Measurements from ENCODE around the gene MTURN.

The MTURN gene

GRCh38 chr7:30135301-30136116, 723 bp downstream of the MTURN start:
- DNase-seq (ENCODE audit: extremely low read depth in 1 of 2, low read depth in 1 of 2): peak in 1 of 2 donors; percentile 25

- no peak for DNase-seq (ENCODE audit: extremely low read depth in 1 of 2, low read depth in 1 of 2)
These were observed 1.4 kb downstream of the MTURN start for GRCh38 chr7:30136117-30136731.

GRCh38 chr7:30136743-30137485, 2.1 kb downstream of the MTURN start:
- no peak for DNase-seq (ENCODE audit: extremely low read depth in 1 of 2, low read depth in 1 of 2)

- DNase-seq (ENCODE audit: extremely low read depth in 1 of 2, low read depth in 1 of 2): no peak
These were observed 5.1 kb downstream of the MTURN start for GRCh38 chr7:30139836-30140384.

- DNase-seq (ENCODE audit: extremely low read depth in 1 of 2, low read depth in 1 of 2): no peak
These were observed 5.7 kb downstream of the MTURN start for GRCh38 chr7:30140456-30140855.

GRCh38 chr7:30142710-30143109, 7.9 kb downstream of the MTURN start:
- DNase-seq (ENCODE audit: extremely low read depth in 1 of 2, low read depth in 1 of 2): no peak

- DNase-seq (ENCODE audit: extremely low read depth in 1 of 2, low read depth in 1 of 2): no peak
These were observed 9.0 kb downstream of the MTURN start for GRCh38 chr7:30143748-30144251.

GRCh38 chr7:30144657-30145306, 10.0 kb downstream of the MTURN start:
- DNase-seq (ENCODE audit: extremely low read depth in 1 of 2, low read depth in 1 of 2): no peak

GRCh38 chr7:30145426-30145970, 10.7 kb downstream of the MTURN start:
- DNase-seq (ENCODE audit: extremely low read depth in 1 of 2, low read depth in 1 of 2): no peak

- DNase-seq (ENCODE audit: extremely low read depth in 1 of 2, low read depth in 1 of 2): no peak
These were observed 11.4 kb downstream of the MTURN start for GRCh38 chr7:30146127-30146612.

GRCh38 chr7:30147223-30147622, 12.4 kb downstream of the MTURN start:
- no peak for DNase-seq (ENCODE audit: extremely low read depth in 1 of 2, low read depth in 1 of 2)

- DNase-seq (ENCODE audit: extremely low read depth in 1 of 2, low read depth in 1 of 2): no peak
These were observed 13.0 kb downstream of the MTURN start for GRCh38 chr7:30147785-30148184.

- DNase-seq (ENCODE audit: extremely low read depth in 1 of 2, low read depth in 1 of 2): no peak
These were observed 13.6 kb downstream of the MTURN start for GRCh38 chr7:30148426-30148825.

GRCh38 chr7:30148951-30149459, 14.2 kb downstream of the MTURN start:
- no peak for DNase-seq (ENCODE audit: extremely low read depth in 1 of 2, low read depth in 1 of 2)

GRCh38 chr7:30149640-30150272, 15.0 kb downstream of the MTURN start:
- DNase-seq (ENCODE audit: extremely low read depth in 1 of 2, low read depth in 1 of 2): no peak

- DNase-seq (ENCODE audit: extremely low read depth in 1 of 2, low read depth in 1 of 2): no peak
These were observed 15.9 kb downstream of the MTURN start for GRCh38 chr7:30150711-30151110.

- DNase-seq (ENCODE audit: extremely low read depth in 1 of 2, low read depth in 1 of 2): no peak
These were observed 19.4 kb downstream of the MTURN start for GRCh38 chr7:30154111-30154587.

GRCh38 chr7:30155481-30155880, 20.7 kb downstream of the MTURN start:
- DNase-seq (ENCODE audit: extremely low read depth in 1 of 2, low read depth in 1 of 2): no peak

- DNase-seq (ENCODE audit: extremely low read depth in 1 of 2, low read depth in 1 of 2): no peak
These were observed 22.4 kb downstream of the MTURN start for GRCh38 chr7:30157204-30157603.
